GM18526 (cell line): ENCODE data around the gene SAMD10.

Experiments
- POLR2A ChIP-seq: IDR thresholded peaks from 3 replicates; pipeline ENCODE4 v1.6.1; 2011; ENCODE audit not compliant: insufficient read length; ENCODE audit errors: extremely low read depth

Gene SAMD10

GRCh38 chr20:64006902-64007301 is 27.5 kb upstream of the SAMD10 start:
- TF ChIP-seq POLR2A: no peak

GRCh38 chr20:64006490-64006889 is 27.0 kb upstream of the SAMD10 start:
- no peak for TF ChIP-seq POLR2A

GRCh38 chr20:64005394-64005793 is 26.0 kb upstream of the SAMD10 start:
- no peak for TF ChIP-seq POLR2A

- TF ChIP-seq POLR2A: no peak
Measured at GRCh38 chr20:64003960-64004725, 24.7 kb upstream of the SAMD10 start.

GRCh38 chr20:64001607-64002011 is 22.2 kb upstream of the SAMD10 start:
- TF ChIP-seq POLR2A: no peak

- no peak for TF ChIP-seq POLR2A
Measured at GRCh38 chr20:64000906-64001305, 21.5 kb upstream of the SAMD10 start.

- no peak for TF ChIP-seq POLR2A
Measured at GRCh38 chr20:63982937-63983336, 3.5 kb upstream of the SAMD10 start.

GRCh38 chr20:63980806-63981728 is 1.6 kb upstream of the SAMD10 start, which contains the start of gene PRPF6:
PRPF6 (plus strand) TSS chr20:63981132; CDS start chr20:63981246, 114 bp downstream.
- peak; percentile 71 for TF ChIP-seq POLR2A

GRCh38 chr20:63980317-63980805 is 919 bp upstream of the SAMD10 start:
- no peak for TF ChIP-seq POLR2A

GRCh38 chr20:63979229-63979556 is 249 bp downstream of the SAMD10 start:
- TF ChIP-seq POLR2A: no peak

- TF ChIP-seq POLR2A: peak; percentile 65
Measured at GRCh38 chr20:63978319-63979228, 868 bp downstream of the SAMD10 start.

- TF ChIP-seq POLR2A: no peak
Measured at GRCh38 chr20:63977739-63978276, 1.6 kb downstream of the SAMD10 start.

- no peak for TF ChIP-seq POLR2A
Measured at GRCh38 chr20:63976980-63977738, 2.3 kb downstream of the SAMD10 start.
